Measurements from ENCODE around the gene CACNA1B. TPM values are rescaled to one million over a fixed set of nuclear protein-coding genes. Genes with fewer than 3 reads are reported as not detected.

CACNA1B gene
- total and polyA plus RNA-seq, 2 donors (not counting 1 experiment from before 2014, with no cell fraction given), result 0.01 to 0.17 TPM

- Histone ChIP-seq H3K4me1 (ENCODE audit: control insufficient read depth, extremely low read depth, insufficient read depth, low read length) (no peaks in the 10 kb centered on the region), H3K9me3 (ENCODE audit: control insufficient read depth, insufficient read depth, low read depth, low read length) (no peaks in the 10 kb centered on the region), H3K79me2 (ENCODE audit: control insufficient read depth, insufficient read depth, low read length) (no peaks in the 10 kb centered on the region), H3K27ac (ENCODE audit: insufficient read depth, low read length) (no peak overlapping the region), H3K4me2 (ENCODE audit: extremely low read depth, insufficient read depth, low read length) (no peak overlapping the region), H3K36me3 (ENCODE audit: control insufficient read depth, insufficient read depth, low read length) (peaks cover 12% of the 10 kb centered on the region), H3K4me3 (replicated peaks in 1 of 4; ENCODE audit: control extremely low read depth in 1 of 4, insufficient read depth in 1 of 4, low read depth in 3 of 4, low read length in 4 of 4) (no peak overlapping the region), H3K27me3 (ENCODE audit: control insufficient read depth, insufficient read depth, low read length) (no peaks in the 10 kb centered on the region), H2AFZ (ENCODE audit: low read length) (no peak overlapping the region), H3K9ac (ENCODE audit: insufficient read depth, low read length) (no peak overlapping the region), H4K20me1 (ENCODE audit: control insufficient read depth, extremely low read depth, insufficient read depth, low read length) (no peaks in the 10 kb centered on the region)
- DNase-seq (ENCODE audit: low read depth in 2 of 2), result no peak
- TF ChIP-seq, protein P1, sequence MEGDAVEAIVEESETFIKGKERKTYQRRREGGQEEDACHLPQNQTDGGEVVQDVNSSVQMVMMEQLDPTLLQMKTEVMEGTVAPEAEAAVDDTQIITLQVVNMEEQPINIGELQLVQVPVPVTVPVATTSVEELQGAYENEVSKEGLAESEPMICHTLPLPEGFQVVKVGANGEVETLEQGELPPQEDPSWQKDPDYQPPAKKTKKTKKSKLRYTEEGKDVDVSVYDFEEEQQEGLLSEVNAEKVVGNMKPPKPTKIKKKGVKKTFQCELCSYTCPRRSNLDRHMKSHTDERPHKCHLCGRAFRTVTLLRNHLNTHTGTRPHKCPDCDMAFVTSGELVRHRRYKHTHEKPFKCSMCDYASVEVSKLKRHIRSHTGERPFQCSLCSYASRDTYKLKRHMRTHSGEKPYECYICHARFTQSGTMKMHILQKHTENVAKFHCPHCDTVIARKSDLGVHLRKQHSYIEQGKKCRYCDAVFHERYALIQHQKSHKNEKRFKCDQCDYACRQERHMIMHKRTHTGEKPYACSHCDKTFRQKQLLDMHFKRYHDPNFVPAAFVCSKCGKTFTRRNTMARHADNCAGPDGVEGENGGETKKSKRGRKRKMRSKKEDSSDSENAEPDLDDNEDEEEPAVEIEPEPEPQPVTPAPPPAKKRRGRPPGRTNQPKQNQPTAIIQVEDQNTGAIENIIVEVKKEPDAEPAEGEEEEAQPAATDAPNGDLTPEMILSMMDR (conservative IDR thresholded peaks at IDR 0.05 in 1 of 2, IDR thresholded peaks at IDR 0.05 in 1 of 2; ENCODE audit: low read depth in 1 of 2, low read length in 2 of 2), result no peak
- no peak for TF ChIP-seq EZH2 (IDR thresholded peaks at IDR 0.05; ENCODE audit: low read length, missing control alignments)
Measured at GRCh38 chr9:137832830-137833590, 44.6 kb upstream of the CACNA1B start.

DNA sequence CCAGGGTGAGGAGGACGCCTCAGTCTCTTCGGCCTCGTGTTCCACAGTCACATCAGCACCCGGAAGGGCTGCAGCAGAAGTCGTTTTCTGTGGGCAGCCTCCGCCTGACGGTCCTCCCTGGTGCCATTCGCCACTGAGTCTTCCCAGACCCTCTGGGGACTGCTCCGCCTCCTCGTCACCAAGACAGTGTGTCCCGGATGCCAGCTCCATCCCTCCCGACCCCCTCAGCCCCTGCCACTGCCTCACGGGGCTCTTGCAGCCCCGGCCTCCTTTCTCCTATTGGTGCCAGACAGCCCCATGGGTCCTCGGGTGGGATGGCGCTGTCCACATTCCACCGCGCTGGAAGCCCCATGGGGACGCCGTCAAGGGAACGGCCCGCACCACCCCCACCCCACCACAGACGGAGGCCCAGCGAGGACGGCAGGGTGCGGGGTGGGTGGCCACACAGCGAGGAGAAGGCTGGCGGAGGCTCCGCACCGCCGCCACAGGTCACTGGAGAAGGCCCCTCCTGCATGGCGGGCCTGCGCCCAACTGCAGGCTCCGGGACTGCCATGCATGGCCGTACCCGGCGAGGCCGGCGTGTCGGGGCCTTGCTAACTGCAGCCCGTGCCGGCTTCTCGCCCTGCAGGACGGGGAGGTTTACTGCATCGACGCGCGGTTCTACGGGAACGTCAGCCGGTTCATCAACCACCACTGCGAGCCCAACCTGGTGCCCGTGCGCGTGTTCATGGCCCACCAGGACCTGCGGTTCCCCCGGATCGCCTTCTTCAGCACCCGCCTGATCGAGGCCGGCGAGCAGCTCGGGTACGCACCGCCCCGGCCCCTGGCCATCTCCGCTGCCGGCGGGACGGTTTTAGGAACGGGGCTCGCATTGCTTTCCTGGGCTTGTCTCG is 43.6 kb upstream of the CACNA1B start:
- no peak overlapping the region for H2AFZ ChIP-seq (ENCODE audit: low read length)
- no peak overlapping the region for H3K4me2 ChIP-seq (ENCODE audit: extremely low read depth, insufficient read depth, low read length)

More for the DNA sequence above, 43.6 kb upstream of the CACNA1B start:
- TF ChIP-seq, protein P1 (conservative IDR thresholded peaks at IDR 0.05 in 1 of 2, IDR thresholded peaks at IDR 0.05 in 1 of 2; ENCODE audit: low read depth in 1 of 2, low read length in 2 of 2), result no peak
- no peak for TF ChIP-seq EZH2 (IDR thresholded peaks at IDR 0.05; ENCODE audit: low read length, missing control alignments)
- Histone ChIP-seq H3K9me3 (ENCODE audit: control insufficient read depth, insufficient read depth, low read depth, low read length) (no peaks in the 10 kb centered on the region), H3K4me1 (ENCODE audit: control insufficient read depth, extremely low read depth, insufficient read depth, low read length) (no peaks in the 10 kb centered on the region), H3K4me3 (replicated peaks in 1 of 4; ENCODE audit: control extremely low read depth in 1 of 4, insufficient read depth in 1 of 4, low read depth in 3 of 4, low read length in 4 of 4) (no peak overlapping the region), H4K20me1 (ENCODE audit: control insufficient read depth, extremely low read depth, insufficient read depth, low read length) (no peaks in the 10 kb centered on the region), H3K27ac (ENCODE audit: insufficient read depth, low read length) (no peak overlapping the region), H3K27me3 (ENCODE audit: control insufficient read depth, insufficient read depth, low read length) (no peaks in the 10 kb centered on the region), H3K79me2 (ENCODE audit: control insufficient read depth, insufficient read depth, low read length) (no peaks in the 10 kb centered on the region), H3K9ac (ENCODE audit: insufficient read depth, low read length) (no peak overlapping the region), H3K36me3 (ENCODE audit: control insufficient read depth, insufficient read depth, low read length) (peaks cover 12% of the 10 kb centered on the region)
- no peak for DNase-seq (ENCODE audit: low read depth in 2 of 2)

All from fibroblast of lung (primary cell).